HepG2 (cell line): Measurements from ENCODE around the gene TCF7L2. TPM values are rescaled to one million over a fixed set of nuclear protein-coding genes. Genes with fewer than 3 reads are reported as not detected.
A peak's percentile ranks its signal among the peaks of the same experiment; 100 is the strongest.

Experiments
- ARID5B ChIP-seq: IDR thresholded peaks from 2 replicates; pipeline ENCODE4 v1.4.0; 2020; ENCODE audit warnings: mild to moderate bottlenecking, missing genetic modification reagents
- JUNB ChIP-seq: sonication (generic); formaldehyde crosslinking; IDR thresholded peaks from 2 replicates; pipeline ENCODE4 v1.8.0; 2022; ENCODE audit warnings: missing genetic modification reagents, mild to moderate bottlenecking, borderline replicate concordance
- MBD4 ChIP-seq: IDR thresholded peaks from 2 replicates; pipeline ENCODE4 v1.6.1; 2012; ENCODE audit warnings: low read length, inconsistent platforms, borderline replicate concordance
- MED13 ChIP-seq: sonication (generic); formaldehyde crosslinking; IDR thresholded peaks from 2 replicates; pipeline ENCODE4 v1.5.0; 2020; ENCODE audit warnings: missing genetic modification reagents
- SATB2 ChIP-seq: sonication (generic); formaldehyde crosslinking; IDR thresholded peaks from 2 replicates; pipeline ENCODE4 v1.5.0; 2020; ENCODE audit warnings: missing genetic modification reagents
- SIN3A ChIP-seq: IDR thresholded peaks from 2 replicates; pipeline ENCODE4 v1.6.1; 2011; ENCODE audit warnings: low read depth, mild to moderate bottlenecking, control low read depth, low read length, borderline replicate concordance
- SUZ12 ChIP-seq: fragments of 150-350 bp; IDR thresholded peaks from 2 replicates; pipeline ENCODE4 v1.6.1; 2014; ENCODE audit warnings: low read depth, low read length
- ZFP37 ChIP-seq: sonication (generic); formaldehyde crosslinking; IDR thresholded peaks from 2 replicates; pipeline ENCODE4 v1.4.0; 2020; ENCODE audit warnings: missing genetic modification reagents, borderline replicate concordance
- ZNF484 ChIP-seq: sonication (generic); formaldehyde crosslinking; IDR thresholded peaks from 2 replicates; pipeline ENCODE4 v1.5.1; 2020; ENCODE audit warnings: mild to moderate bottlenecking, low read depth, missing genetic modification reagents, borderline replicate concordance
- ZNF652 ChIP-seq: IDR thresholded peaks from 2 replicates; pipeline ENCODE4 v1.6.1; 2016; ENCODE audit warnings: low read depth, borderline replicate concordance
- ZNF687 ChIP-seq: sonication (generic); formaldehyde crosslinking; IDR thresholded peaks from 2 replicates; pipeline ENCODE4 v1.5.1; 2020; ENCODE audit warnings: mild to moderate bottlenecking, missing genetic modification reagents, moderate library complexity
- polyA plus RNA-seq, 8 experiments: library from polyadenylated mRNA; depleted of rRNA in 3 of 8; stranded (reverse) in 7 of 8; unstranded in 1 of 8; fragments of >200 nt; fragmentation: Illumina TruSeq in 4 of 8; extraction: Trizol in 4 of 8; gene quantifications; 2 replicates each; pipeline versions ENCODE4 v1.2.1 to v1.2.3, GENCODE V29; 2011 to 2016; ENCODE audit warnings: low read depth in 4 of 8, missing spikeins in 1 of 8, mixed read lengths in 1 of 8; ENCODE audit not compliant: insufficient read depth in 1 of 8
- total RNA-seq, 5 experiments: library from RNA; depleted of rRNA; stranded (reverse); fragments of >200 nt; fragmentation: Illumina TruSeq; extraction: Trizol; gene quantifications; 2 replicates each; pipeline ENCODE4 v1.2.3, GENCODE V29; 2016; ENCODE audit warnings: low read depth in 1 of 5
- TF ChIP-seq, protein P1 (sequence below): sonication (generic); formaldehyde crosslinking; IDR thresholded peaks from 2 replicates; pipeline ENCODE4 v1.8.1; 2023; ENCODE audit warnings: mild to moderate bottlenecking, missing genetic modification reagents
- TF ChIP-seq, protein P2 (sequence below): sonication (generic); formaldehyde crosslinking; IDR thresholded peaks from 2 replicates; pipeline ENCODE4 v1.5.1; 2020; ENCODE audit warnings: missing genetic modification reagents, mild to moderate bottlenecking, borderline replicate concordance
- TF ChIP-seq, protein P3 (sequence below): sonication (generic); formaldehyde crosslinking; conservative IDR thresholded peaks from 2 replicates; pipeline ENCODE4 v1.4.0; 2020; ENCODE audit warnings: missing genetic modification reagents

Gene TCF7L2
- total and polyA plus RNA-seq, 2 of the 13 experiments (the other 11 are each of a cell fraction or from before 2014, with no cell fraction given), result 3.9 to 13.7 TPM

GRCh38 chr10:113087165-113088029 lies 137.3 kb downstream of the TCF7L2 start (continued):
- TF ChIP-seq ZNF687 (CRISPR knock-in tag) (peak; percentile 70), JUNB (CRISPR knock-in tag) (peak; percentile 97), SUZ12 (no peak), ZNF484 (CRISPR knock-in tag) (no peak), MBD4 (no peak), ZNF652 (CRISPR knock-in tag) (peak; percentile 59; the same call in 1 of the 2 replicates), ZFP37 (peak; percentile 65; the same call in 1 of the 2 replicates), SATB2 (CRISPR knock-in tag) (no peak), ARID5B (peak; percentile 98), SIN3A (no peak), MED13 (CRISPR knock-in tag) (no peak)
- TF ChIP-seq, protein P1, sequence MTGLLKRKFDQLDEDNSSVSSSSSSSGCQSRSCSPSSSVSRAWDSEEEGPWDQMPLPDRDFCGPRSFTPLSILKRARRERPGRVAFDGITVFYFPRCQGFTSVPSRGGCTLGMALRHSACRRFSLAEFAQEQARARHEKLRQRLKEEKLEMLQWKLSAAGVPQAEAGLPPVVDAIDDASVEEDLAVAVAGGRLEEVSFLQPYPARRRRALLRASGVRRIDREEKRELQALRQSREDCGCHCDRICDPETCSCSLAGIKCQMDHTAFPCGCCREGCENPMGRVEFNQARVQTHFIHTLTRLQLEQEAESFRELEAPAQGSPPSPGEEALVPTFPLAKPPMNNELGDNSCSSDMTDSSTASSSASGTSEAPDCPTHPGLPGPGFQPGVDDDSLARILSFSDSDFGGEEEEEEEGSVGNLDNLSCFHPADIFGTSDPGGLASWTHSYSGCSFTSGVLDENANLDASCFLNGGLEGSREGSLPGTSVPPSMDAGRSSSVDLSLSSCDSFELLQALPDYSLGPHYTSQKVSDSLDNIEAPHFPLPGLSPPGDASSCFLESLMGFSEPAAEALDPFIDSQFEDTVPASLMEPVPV (CRISPR knock-in tag), result no peak
- TF ChIP-seq, protein P2, sequence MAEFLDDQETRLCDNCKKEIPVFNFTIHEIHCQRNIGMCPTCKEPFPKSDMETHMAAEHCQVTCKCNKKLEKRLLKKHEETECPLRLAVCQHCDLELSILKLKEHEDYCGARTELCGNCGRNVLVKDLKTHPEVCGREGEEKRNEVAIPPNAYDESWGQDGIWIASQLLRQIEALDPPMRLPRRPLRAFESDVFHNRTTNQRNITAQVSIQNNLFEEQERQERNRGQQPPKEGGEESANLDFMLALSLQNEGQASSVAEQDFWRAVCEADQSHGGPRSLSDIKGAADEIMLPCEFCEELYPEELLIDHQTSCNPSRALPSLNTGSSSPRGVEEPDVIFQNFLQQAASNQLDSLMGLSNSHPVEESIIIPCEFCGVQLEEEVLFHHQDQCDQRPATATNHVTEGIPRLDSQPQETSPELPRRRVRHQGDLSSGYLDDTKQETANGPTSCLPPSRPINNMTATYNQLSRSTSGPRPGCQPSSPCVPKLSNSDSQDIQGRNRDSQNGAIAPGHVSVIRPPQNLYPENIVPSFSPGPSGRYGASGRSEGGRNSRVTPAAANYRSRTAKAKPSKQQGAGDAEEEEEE (CRISPR knock-in tag), result no peak
- TF ChIP-seq, protein P3, sequence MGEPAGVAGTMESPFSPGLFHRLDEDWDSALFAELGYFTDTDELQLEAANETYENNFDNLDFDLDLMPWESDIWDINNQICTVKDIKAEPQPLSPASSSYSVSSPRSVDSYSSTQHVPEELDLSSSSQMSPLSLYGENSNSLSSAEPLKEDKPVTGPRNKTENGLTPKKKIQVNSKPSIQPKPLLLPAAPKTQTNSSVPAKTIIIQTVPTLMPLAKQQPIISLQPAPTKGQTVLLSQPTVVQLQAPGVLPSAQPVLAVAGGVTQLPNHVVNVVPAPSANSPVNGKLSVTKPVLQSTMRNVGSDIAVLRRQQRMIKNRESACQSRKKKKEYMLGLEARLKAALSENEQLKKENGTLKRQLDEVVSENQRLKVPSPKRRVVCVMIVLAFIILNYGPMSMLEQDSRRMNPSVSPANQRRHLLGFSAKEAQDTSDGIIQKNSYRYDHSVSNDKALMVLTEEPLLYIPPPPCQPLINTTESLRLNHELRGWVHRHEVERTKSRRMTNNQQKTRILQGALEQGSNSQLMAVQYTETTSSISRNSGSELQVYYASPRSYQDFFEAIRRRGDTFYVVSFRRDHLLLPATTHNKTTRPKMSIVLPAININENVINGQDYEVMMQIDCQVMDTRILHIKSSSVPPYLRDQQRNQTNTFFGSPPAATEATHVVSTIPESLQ (CRISPR knock-in tag), result no peak
